ENCODE results near the gene CLASP1. TPM values are rescaled to one million over a fixed set of nuclear protein-coding genes. Genes with fewer than 3 reads are reported as not detected.
A peak's percentile ranks its signal among the peaks of the same experiment; 100 is the strongest.

Gene CLASP1
- total RNA-seq, 1 donor, result 46.0 TPM

- no peak for DNase-seq (ENCODE audit: insufficient read length, low spot score, missing footprints)
- H3K79me2 ChIP-seq (ENCODE audit: insufficient read depth, low read length), result no peaks in the 10 kb centered on the region
- no peak overlapping the region for H2AFZ ChIP-seq (ENCODE audit: low read length)
- H4K20me1 ChIP-seq (ENCODE audit: insufficient read depth, low read length), result no peaks in the 10 kb centered on the region
- H3K36me3 ChIP-seq (ENCODE audit: insufficient read depth, low read length), result no peaks in the 10 kb centered on the region
- H3K4me1 ChIP-seq (ENCODE audit: insufficient read depth, low read length), result peaks cover 4% of the 10 kb centered on the region
- no peaks in the 10 kb centered on the region for H3K27me3 ChIP-seq (ENCODE audit: insufficient read depth, low read length)
- no peak overlapping the region for H3K4me3 ChIP-seq (ENCODE audit: insufficient read depth, low read length)
- peak; percentile 58 for TF ChIP-seq CTCF (IDR thresholded peaks at IDR 0.05; ENCODE audit: extremely low read depth, low read depth, low read length)
- no peak overlapping the region for H3K4me2 ChIP-seq (ENCODE audit: insufficient read depth, low read length)
- H3K9me3 ChIP-seq (ENCODE audit: low read depth, low read length), result no peaks in the 10 kb centered on the region
- no peak overlapping the region for H3K27ac ChIP-seq (ENCODE audit: low read depth, low read length)
These were observed 40.1 kb upstream of the CLASP1 start for GRCh38 chr2:121689356-121689755.

- Histone ChIP-seq H3K9me3 (ENCODE audit: low read depth, low read length) (no peaks in the 10 kb centered on the region), H3K27ac (ENCODE audit: low read depth, low read length) (no peak overlapping the region), H3K27me3 (ENCODE audit: insufficient read depth, low read length) (no peaks in the 10 kb centered on the region), H3K36me3 (ENCODE audit: insufficient read depth, low read length) (no peaks in the 10 kb centered on the region), H2AFZ (ENCODE audit: low read length) (no peak overlapping the region), H3K4me3 (ENCODE audit: insufficient read depth, low read length) (no peak overlapping the region), H3K79me2 (ENCODE audit: insufficient read depth, low read length) (no peaks in the 10 kb centered on the region), H3K4me2 (ENCODE audit: insufficient read depth, low read length) (no peak overlapping the region), H4K20me1 (ENCODE audit: insufficient read depth, low read length) (no peaks in the 10 kb centered on the region), H3K4me1 (ENCODE audit: insufficient read depth, low read length) (no peaks in the 10 kb centered on the region)
- no peak for DNase-seq (ENCODE audit: insufficient read length, low spot score, missing footprints)
- no peak for TF ChIP-seq CTCF (IDR thresholded peaks at IDR 0.05; ENCODE audit: extremely low read depth, low read depth, low read length)
These were observed 39.6 kb upstream of the CLASP1 start for GRCh38 chr2:121688820-121689219.

- H4K20me1 ChIP-seq (ENCODE audit: insufficient read depth, low read length), result no peaks in the 10 kb centered on the region
- no peak overlapping the region for H2AFZ ChIP-seq (ENCODE audit: low read length)
- H3K4me3 ChIP-seq (ENCODE audit: insufficient read depth, low read length), result no peak overlapping the region
- no peak overlapping the region for H3K27ac ChIP-seq (ENCODE audit: low read depth, low read length)
- no peaks in the 10 kb centered on the region for H3K4me1 ChIP-seq (ENCODE audit: insufficient read depth, low read length)
- H3K36me3 ChIP-seq (ENCODE audit: insufficient read depth, low read length), result no peaks in the 10 kb centered on the region
- no peak for TF ChIP-seq CTCF (IDR thresholded peaks at IDR 0.05; ENCODE audit: extremely low read depth, low read depth, low read length)
- no peaks in the 10 kb centered on the region for H3K27me3 ChIP-seq (ENCODE audit: insufficient read depth, low read length)
- H3K9me3 ChIP-seq (ENCODE audit: low read depth, low read length), result peaks cover 6% of the 10 kb centered on the region
- H3K79me2 ChIP-seq (ENCODE audit: insufficient read depth, low read length), result no peaks in the 10 kb centered on the region
- no peak for DNase-seq (ENCODE audit: insufficient read length, low spot score, missing footprints)
- no peak overlapping the region for H3K4me2 ChIP-seq (ENCODE audit: insufficient read depth, low read length)
These were observed 37.6 kb upstream of the CLASP1 start for GRCh38 chr2:121686902-121687301.

GRCh38 chr2:121686218-121686617 lies 37.0 kb upstream of the CLASP1 start:
- Histone ChIP-seq H3K4me3 (ENCODE audit: insufficient read depth, low read length) (no peak overlapping the region), H3K4me1 (ENCODE audit: insufficient read depth, low read length) (no peaks in the 10 kb centered on the region), H3K4me2 (ENCODE audit: insufficient read depth, low read length) (no peak overlapping the region), H3K79me2 (ENCODE audit: insufficient read depth, low read length) (no peaks in the 10 kb centered on the region), H4K20me1 (ENCODE audit: insufficient read depth, low read length) (no peaks in the 10 kb centered on the region), H3K27me3 (ENCODE audit: insufficient read depth, low read length) (no peaks in the 10 kb centered on the region), H3K27ac (ENCODE audit: low read depth, low read length) (no peak overlapping the region), H3K36me3 (ENCODE audit: insufficient read depth, low read length) (no peaks in the 10 kb centered on the region), H3K9me3 (ENCODE audit: low read depth, low read length) (peaks cover 8% of the 10 kb centered on the region), H2AFZ (ENCODE audit: low read length) (no peak overlapping the region)
- no peak for DNase-seq (ENCODE audit: insufficient read length, low spot score, missing footprints)
- no peak for TF ChIP-seq CTCF (IDR thresholded peaks at IDR 0.05; ENCODE audit: extremely low read depth, low read depth, low read length)

Data from osteoblast (primary cell).